Measurements from ENCODE around the gene KATNIP.

KATNIP gene

GRCh38 chr16:27586711-27587110 lies 36.8 kb downstream of the KATNIP start:
- no peak for DNase-seq

GRCh38 chr16:27588057-27588456 lies 38.1 kb downstream of the KATNIP start:
- no peak for DNase-seq

- DNase-seq, result no peak
Measured at GRCh38 chr16:27591837-27592236, 41.9 kb downstream of the KATNIP start.

- DNase-seq, result peak; percentile 1
Measured at GRCh38 chr16:27595475-27595874, 45.5 kb downstream of the KATNIP start.

GRCh38 chr16:27595993-27596392 lies 46.0 kb downstream of the KATNIP start:
- DNase-seq, result peak; percentile 14

- no peak for DNase-seq
Measured at GRCh38 chr16:27596411-27596810, 46.5 kb downstream of the KATNIP start.

GRCh38 chr16:27597361-27597760 lies 47.4 kb downstream of the KATNIP start:
- no peak for DNase-seq

GRCh38 chr16:27598220-27598619 lies 48.3 kb downstream of the KATNIP start:
- no peak for DNase-seq

GRCh38 chr16:27598931-27599565 lies 49.1 kb downstream of the KATNIP start:
- DNase-seq, result no peak

GRCh38 chr16:27599606-27600005 lies 49.7 kb downstream of the KATNIP start:
- no peak for DNase-seq

Measured in SHP77 treated with DMSO at 0.1 percent for 48 hours (cell line).